Endothelial cell of umbilical vein (primary cell): ENCODE data around the gene RGS19. TPM values are rescaled to one million over a fixed set of nuclear protein-coding genes. Genes with fewer than 3 reads are reported as not detected.

ENCODE experiments used
- BruUV-seq: library from RNA; stranded (reverse); fragments of 400-500 nt; replicated peaks from 2 replicates; lab custom pipeline; 2021; lab: Mats Ljungman, UMichigan
- CTCF ChIA-PET: fragments of 300-600, 350-600 bp; sonication (Branson Sonifier 250); formaldehyde crosslinking; loops from one replicate; lab custom pipeline; 2021; ENCODE audit warnings: antibody characterized with exemption, inconsistent platforms; lab: Charles Lee
- POLR2A ChIA-PET: fragments of 300-600, 350-600 bp; sonication (Branson Sonifier 250); formaldehyde crosslinking; loops from one replicate; lab custom pipeline; 2021; ENCODE audit warnings: antibody characterized with exemption, inconsistent platforms; lab: Charles Lee
- DNase-seq: peaks from one replicate; pipeline ENCODE4 v3.0.0-alpha.2; 2011; ENCODE audit warnings: low read depth, low spot score
- FAIRE-seq: peaks from 2 replicates; lab custom pipeline; 2011; peaks lifted over from hg19 to GRCh38; lab: Jason Lieb, UNC
- H2AFZ ChIP-seq: 2 replicates; pipeline ENCODE4 v1.6.0; 2012; ENCODE audit warnings: low read depth, low read length, control low read depth, inconsistent platforms
- H3K27ac ChIP-seq: 2 replicates; pipeline ENCODE4 v1.5.1; 2011; ENCODE audit warnings: low read depth, mild to moderate bottlenecking, control low read depth, low read length, moderate library complexity; ENCODE audit not compliant: insufficient read depth
- H3K27me3 ChIP-seq, 2 experiments: 2 replicates each; pipeline versions ENCODE4 v1.6.0 to v1.6.1; 2011; ENCODE audit warnings: low read length in 2 of 2, mixed read lengths in 1 of 2; ENCODE audit not compliant: control insufficient read depth in 2 of 2, insufficient read depth in 2 of 2
- H3K36me3 ChIP-seq, 2 experiments: 2 replicates in 1 of 2; 3 replicates in 1 of 2; pipeline ENCODE4 v1.5.1; 2011; ENCODE audit warnings: low read length in 2 of 2, mild to moderate bottlenecking in 1 of 2, moderate library complexity in 1 of 2; ENCODE audit not compliant: control insufficient read depth in 2 of 2, insufficient read depth in 2 of 2; ENCODE audit errors: extremely low read depth in 1 of 2
- H3K4me1 ChIP-seq: 3 replicates; pipeline ENCODE4 v1.5.1; 2011; ENCODE audit warnings: mild to moderate bottlenecking, low read length; ENCODE audit not compliant: control insufficient read depth, insufficient read depth; ENCODE audit errors: extremely low read depth
- H3K4me2 ChIP-seq: 2 replicates; pipeline ENCODE4 v1.6.1; 2011; ENCODE audit warnings: low read length, control low read depth, mixed read lengths; ENCODE audit not compliant: insufficient read depth
- H3K4me3 ChIP-seq, 3 experiments: fragments of 200-600 bp in 1 of 3; sonication (generic), shearing (Covaris generic) in 1 of 3; replicated peaks in 1 of 3; 2 replicates each; pipeline ENCODE4 v1.5.1; 2011 to 2016; ENCODE audit warnings: control low read depth in 3 of 3, low read length in 3 of 3, mild to moderate bottlenecking in 2 of 3, inconsistent platforms in 1 of 3, low read depth in 1 of 3, moderate library complexity in 1 of 3; ENCODE audit not compliant: insufficient read depth in 1 of 3
- H3K79me2 ChIP-seq: 2 replicates; pipeline ENCODE4 v1.6.0; 2012; ENCODE audit warnings: low read length, inconsistent platforms; ENCODE audit not compliant: control insufficient read depth, insufficient read depth
- H3K9ac ChIP-seq: replicated peaks from 2 replicates; pipeline ENCODE3; 2011; ENCODE audit warnings: low read length, control low read depth; ENCODE audit not compliant: insufficient read depth; ENCODE audit errors: extremely low read depth
- H3K9me1 ChIP-seq: replicated peaks from 3 replicates; pipeline ENCODE4 v1.6.0; 2011; ENCODE audit warnings: mild to moderate bottlenecking, low read length; ENCODE audit not compliant: control insufficient read depth, insufficient read depth; ENCODE audit errors: extremely low read depth
- H3K9me3 ChIP-seq: replicated peaks from 2 replicates; pipeline ENCODE4 v1.5.1; 2012; ENCODE audit warnings: low read length, inconsistent platforms; ENCODE audit not compliant: control insufficient read depth, insufficient read depth
- H4K20me1 ChIP-seq: replicated peaks from 2 replicates; pipeline ENCODE3; 2011; ENCODE audit warnings: mild to moderate bottlenecking, low read length; ENCODE audit not compliant: control insufficient read depth, insufficient read depth; ENCODE audit errors: extremely low read depth
- EZH2 ChIP-seq: IDR thresholded peaks from 2 replicates; pipeline ENCODE4 v1.6.1; 2012; ENCODE audit warnings: borderline replicate concordance, low read depth, mild to moderate bottlenecking, moderate library complexity, low read length, inconsistent platforms; ENCODE audit not compliant: severe bottlenecking
- FOS ChIP-seq: IDR thresholded peaks from 2 replicates; pipeline ENCODE4 v1.6.1; 2011; ENCODE audit warnings: mild to moderate bottlenecking, low read length, moderate library complexity, borderline replicate concordance; ENCODE audit not compliant: insufficient read depth
- GATA2 ChIP-seq: IDR thresholded peaks from 2 replicates; pipeline ENCODE4 v1.7.0; 2011; ENCODE audit warnings: low read depth, mild to moderate bottlenecking, moderate library complexity, mixed read lengths, low read length; ENCODE audit not compliant: insufficient read length, insufficient read depth
- JUN ChIP-seq: IDR thresholded peaks from 2 replicates; pipeline ENCODE4 v1.6.1; 2011; ENCODE audit warnings: borderline replicate concordance, low read depth; ENCODE audit not compliant: insufficient read length, insufficient read depth
- MYC ChIP-seq: IDR thresholded peaks from one replicate; pipeline ENCODE4 v1.6.1; 2011; ENCODE audit warnings: mild to moderate bottlenecking, low read depth, low read length
- POLR2A ChIP-seq: IDR thresholded peaks from 2 replicates; pipeline ENCODE4 v1.6.1; 2012; ENCODE audit warnings: low read depth, mild to moderate bottlenecking, control low read depth, low read length
- POLR2AphosphoS5 ChIP-seq: IDR thresholded peaks from 2 replicates; pipeline ENCODE4 v1.6.1; 2012; ENCODE audit warnings: low read depth, mild to moderate bottlenecking, control low read depth, low read length, moderate library complexity; ENCODE audit not compliant: insufficient read depth
- dilution Hi-C: fragments of 300-500 bp; cut with MboI; formaldehyde crosslinking; loops from one replicate; pipeline ENCODE4 v1.15.0; 2019; ENCODE audit warnings: low sequenced_read_pairs; ENCODE audit not compliant: extremely low pct_ligation_motif_present
- intact Hi-C: fragments of 100-400 bp; cut with micrococcal nuclease; formaldehyde crosslinking; loops from one replicate; pipeline ENCODE4 v1.10.0; 2022
- polyA plus RNA-seq, 4 experiments: library from polyadenylated mRNA; depleted of rRNA in 3 of 4; stranded (reverse) in 3 of 4; unstranded in 1 of 4; fragments of >200 nt; gene quantifications; 2 replicates each; pipeline versions ENCODE4 v1.2.1 to v1.2.3, GENCODE V29; 2011 to 2012; ENCODE audit warnings: missing spikeins in 1 of 4
- total RNA-seq: library from RNA; stranded (reverse); gene quantifications from 2 replicates; pipeline ENCODE4 v1.2.3, GENCODE V29; 2021
- TF ChIP-seq, protein P1 (sequence below): IDR thresholded peaks from 2 replicates; pipeline ENCODE4 v1.6.1; 2011; ENCODE audit not compliant: insufficient read depth, insufficient read length

The RGS19 gene
- total and polyA plus RNA-seq, 2 donors (not counting 3 experiments of a cell fraction or from before 2014, with no cell fraction given): 27.8 to 33.7 TPM

DNA sequence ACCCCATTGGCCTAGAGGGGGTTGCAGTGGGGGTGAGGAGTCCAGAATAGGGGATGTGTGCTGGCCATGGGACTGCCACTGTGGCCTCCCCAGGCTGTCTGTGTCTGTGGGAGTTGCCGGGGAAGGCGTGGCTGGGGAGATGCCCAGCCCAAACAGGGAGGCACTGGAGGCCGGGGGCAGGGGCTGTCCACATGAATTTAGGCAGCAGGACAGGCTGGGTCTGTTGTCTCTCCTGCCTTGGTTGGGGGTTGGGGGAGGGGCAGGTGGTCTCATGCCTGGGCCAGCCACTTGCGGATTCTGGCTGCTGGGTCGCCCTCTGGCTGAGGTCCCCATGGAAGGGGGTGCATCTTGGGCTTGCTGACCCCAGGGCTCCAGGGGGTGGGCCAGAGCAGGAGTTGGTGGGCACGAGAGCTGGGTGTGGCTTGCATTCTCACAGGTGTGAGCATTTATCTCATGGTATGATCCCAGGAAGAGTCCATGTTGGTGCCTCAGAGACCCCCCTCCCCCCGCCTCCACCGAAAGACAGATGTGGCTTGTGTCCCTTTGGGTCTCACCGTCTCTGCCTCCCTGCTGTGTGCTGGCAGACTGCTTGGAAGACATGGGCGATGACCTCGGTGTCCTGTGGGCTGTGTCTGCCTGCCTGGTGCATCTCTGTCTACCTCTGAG, 33.8 kb downstream of the RGS19 start:
- DNase-seq (peak; percentile 49), FAIRE-seq (peak; percentile 49)
- Histone ChIP-seq H3K9me1 (no peaks in the 10 kb centered on the region), H3K36me3 (peaks cover 9 to 13% of the 10 kb centered on the region in 2 experiments), H3K9ac (no peak overlapping the region), H3K9me3 (no peaks in the 10 kb centered on the region), H3K27ac (no peak overlapping the region), H3K4me2 (no peak overlapping the region), H3K4me1 (peaks cover 67% of the 10 kb centered on the region), H3K4me3 (no peak overlapping the region), H3K79me2 (peaks cover 20% of the 10 kb centered on the region), H2AFZ (no peak overlapping the region), H3K27me3 (no peaks in the 10 kb centered on the region), H4K20me1 (peaks cover 3% of the 10 kb centered on the region)
- CTCF ChIA-PET: interaction anchor here (0.7 to 1.9 kb wide), 4 partner anchors 10 to 65 kb away, joined by 3 to 7 read pairs (median 5); partner anchors contain the start of genes PRPF6 and SAMD10
- dilution Hi-C loops: no loop called here
- BruUV-seq: no TSS peak
- TF ChIP-seq, protein P1, sequence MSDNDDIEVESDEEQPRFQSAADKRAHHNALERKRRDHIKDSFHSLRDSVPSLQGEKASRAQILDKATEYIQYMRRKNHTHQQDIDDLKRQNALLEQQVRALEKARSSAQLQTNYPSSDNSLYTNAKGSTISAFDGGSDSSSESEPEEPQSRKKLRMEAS: no peak
- peak; percentile 53 for TF ChIP-seq POLR2A
- TF ChIP-seq FOS: no peak
- intact Hi-C loops: no loop called here
- POLR2A ChIA-PET: interaction anchor here (1.0 to 1.9 kb wide), 2 partner anchors 9 to 12 kb away, joined by 4 to 12 read pairs; no protein-coding TSS in a partner anchor

DNA sequence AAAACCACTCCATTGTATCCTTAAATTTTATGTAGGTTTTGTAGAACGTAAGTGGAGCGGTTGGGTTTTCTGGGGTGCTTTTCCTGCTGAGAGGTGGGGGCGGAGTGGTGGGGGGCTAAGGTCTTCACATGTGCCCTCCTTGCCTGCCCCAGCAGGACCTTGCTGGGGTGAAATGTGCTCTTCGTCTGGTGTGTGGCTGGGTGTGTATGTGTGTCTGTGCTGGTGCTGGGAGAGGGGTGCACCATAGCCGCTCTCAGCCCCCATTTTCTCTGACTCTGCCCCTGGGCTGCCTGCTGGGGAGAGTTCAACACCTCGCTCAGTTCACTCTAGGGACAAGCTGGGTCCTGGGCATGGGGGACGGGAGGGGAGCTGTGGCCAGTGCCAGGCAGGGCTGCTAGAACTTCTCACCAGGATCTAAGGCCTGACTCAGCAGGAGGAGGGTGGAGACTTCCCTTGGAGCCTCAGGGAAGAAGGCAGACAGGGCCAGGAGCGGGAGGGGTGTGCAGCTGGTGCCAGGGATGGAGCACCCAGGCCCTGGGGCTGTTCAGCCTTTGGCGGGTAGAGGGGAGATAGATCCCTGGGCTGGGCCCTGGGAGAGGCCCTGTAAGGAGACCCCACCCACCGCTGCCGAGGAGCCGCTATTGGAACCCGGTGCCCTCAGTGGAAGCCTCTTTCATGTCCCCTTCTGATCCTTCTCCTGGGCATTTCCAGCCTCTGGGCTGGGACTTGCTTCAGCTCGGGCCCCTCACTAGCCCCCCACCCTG, 34.7 kb downstream of the RGS19 start:
- Histone ChIP-seq H3K36me3 (peaks cover 9 to 13% of the 10 kb centered on the region in 2 experiments), H3K4me3 (no peak overlapping the region), H3K9me3 (no peaks in the 10 kb centered on the region), H2AFZ (no peak overlapping the region), H3K4me1 (peaks cover 67% of the 10 kb centered on the region), H3K27ac (peak overlapping the region; percentile 53), H4K20me1 (peaks cover 3% of the 10 kb centered on the region), H3K79me2 (peaks cover 20% of the 10 kb centered on the region), H3K9me1 (no peaks in the 10 kb centered on the region), H3K27me3 (no peaks in the 10 kb centered on the region), H3K4me2 (peak overlapping the region; percentile 6), H3K9ac (no peak overlapping the region)
- BruUV-seq: no TSS peak
- intact Hi-C loops (no loop called here), dilution Hi-C loops (no loop called here)
- POLR2A ChIA-PET: interaction anchor here (0.7 to 1.9 kb wide), 3 partner anchors 10 to 507 kb away, joined by 3 to 12 read pairs (median 4); no protein-coding TSS in a partner anchor
- FAIRE-seq (peak; percentile 98), DNase-seq (peak; percentile 86)
- no peak for TF ChIP-seq MYC
- no peak for TF ChIP-seq EZH2
- TF ChIP-seq JUN: no peak
- TF ChIP-seq FOS: peak; percentile 38
- TF ChIP-seq, protein P1: no peak
- no peak for TF ChIP-seq POLR2A
- peak; percentile 16 for TF ChIP-seq POLR2AphosphoS5
- no peak for TF ChIP-seq GATA2
- CTCF ChIA-PET: interaction anchor here (0.7 to 1.9 kb wide), 5 partner anchors 9 to 64 kb away, joined by 3 to 7 read pairs (median 6); partner anchors contain the start of genes PRPF6 and SAMD10
